K562 (cell line): ENCODE results near the gene TRABD. TPM values are rescaled to one million over a fixed set of nuclear protein-coding genes. Genes with fewer than 3 reads are reported as not detected.

Experiments used
- ATAC-seq: fragments of 200-7000 bp; cut with Tn5 transposase; 3 replicates; pipeline ENCODE4 v1.9.1; 2020; ENCODE audit warnings: moderate library complexity
- BruUV-seq: library from RNA; stranded (reverse); fragments of 400-500 nt; replicated peaks from 2 replicates; lab custom pipeline; 2021; lab: Mats Ljungman, UMichigan
- CTCF ChIA-PET: fragments of 300-600 bp; formaldehyde crosslinking; extraction: SDS; loops from one replicate; lab custom pipeline; 2021; ENCODE audit warnings: low intra/inter-chr PET ratio; lab: Yijun Ruan, JAX
- POLR2A ChIA-PET: fragments of 300-600, 350-650 bp; sonication (Branson Sonifier 250); formaldehyde crosslinking; extraction: SDS; loops from one replicate; lab custom pipeline; 2021; ENCODE audit warnings: antibody characterized with exemption, inconsistent platforms; lab: Yijun Ruan, JAX
- DNase-seq, 4 experiments: peaks; one replicate each; pipeline versions ENCODE4 v3.0.0 to v3.0.0-alpha.2; 2011 to 2018; ENCODE audit warnings: low spot score in 3 of 4, mixed read lengths in 3 of 4; ENCODE audit errors: extremely low read depth in 1 of 4
- FAIRE-seq: peaks from 2 replicates; lab custom pipeline; 2011; peaks lifted over from hg19 to GRCh38; lab: Jason Lieb, UNC
- H2AFZ ChIP-seq: 2 replicates; pipeline ENCODE4 v1.6.0; 2011; ENCODE audit warnings: low read depth, low read length, control low read depth, inconsistent platforms
- H3K27ac ChIP-seq: fragments of 200-600 bp; 3 replicates; pipeline ENCODE4 v1.8.0; 2011; ENCODE audit warnings: low read depth, mild to moderate bottlenecking, control low read depth, inconsistent platforms, low read length, moderate library complexity, mixed read lengths; ENCODE audit errors: extremely low read depth
- H3K27me3 ChIP-seq, 2 experiments: fragments of 300-600 bp in 1 of 2; 2 replicates in 1 of 2; 3 replicates in 1 of 2; pipeline versions ENCODE4 v1.6.0 to v1.8.0; 2011; ENCODE audit warnings: inconsistent platforms in 2 of 2, low read length in 2 of 2, mild to moderate bottlenecking in 1 of 2, mixed read lengths in 1 of 2, moderate library complexity in 1 of 2; ENCODE audit not compliant: control insufficient read depth in 2 of 2, insufficient read depth in 2 of 2
- H3K36me3 ChIP-seq: fragments of 300-600 bp; 3 replicates; pipeline ENCODE4 v1.8.0; 2011; ENCODE audit warnings: mild to moderate bottlenecking, low read length, inconsistent platforms; ENCODE audit not compliant: control insufficient read depth, insufficient read depth
- H3K4me1 ChIP-seq, 2 experiments: fragments of 200-600 bp in 1 of 2; replicated peaks in 1 of 2; 2 replicates in 1 of 2; 3 replicates in 1 of 2; pipeline versions ENCODE4 v1.5.1 to v1.8.0; 2011; ENCODE audit warnings: inconsistent platforms in 2 of 2, low read length in 2 of 2, mild to moderate bottlenecking in 1 of 2, mixed read lengths in 1 of 2, moderate library complexity in 1 of 2; ENCODE audit not compliant: control insufficient read depth in 2 of 2, insufficient read depth in 2 of 2
- H3K4me2 ChIP-seq: 2 replicates; pipeline ENCODE4 v1.6.1; 2011; ENCODE audit warnings: low read length, control low read depth, inconsistent platforms, mixed read lengths; ENCODE audit not compliant: insufficient read depth
- H3K4me3 ChIP-seq: fragments of 200-600 bp; sonication (generic), shearing (Covaris generic); 2 replicates; pipeline ENCODE4 v1.5.1; 2016; ENCODE audit warnings: control low read depth, inconsistent platforms
- H3K79me2 ChIP-seq: fragments of 200-600 bp; 3 replicates; pipeline ENCODE4 v1.8.0; 2011; ENCODE audit warnings: low read length, inconsistent platforms; ENCODE audit not compliant: control insufficient read depth, insufficient read depth
- H3K9ac ChIP-seq, 2 experiments: 2 replicates each; pipeline versions ENCODE4 v1.6.0 to v1.6.1; 2011; ENCODE audit warnings: low read depth in 2 of 2, low read length in 2 of 2, control low read depth in 1 of 2, inconsistent platforms in 1 of 2, mild to moderate bottlenecking in 1 of 2, mixed read lengths in 1 of 2; ENCODE audit not compliant: insufficient read depth in 1 of 2
- H3K9me1 ChIP-seq: one replicate; pipeline ENCODE4 v1.6.0; 2011; ENCODE audit warnings: inconsistent platforms, mild to moderate bottlenecking, low read length, moderate library complexity; ENCODE audit not compliant: control insufficient read depth, insufficient read depth
- H3K9me3 ChIP-seq: replicated peaks from 2 replicates; pipeline ENCODE4 v1.5.1; 2011; ENCODE audit warnings: low read depth, low read length, inconsistent platforms; ENCODE audit not compliant: control insufficient read depth, insufficient read depth
- H4K20me1 ChIP-seq: replicated peaks from 2 replicates; pipeline ENCODE4 v1.6.1; 2011; ENCODE audit warnings: low read length, inconsistent platforms, mixed read lengths; ENCODE audit not compliant: control insufficient read depth, insufficient read depth
- ATF1 ChIP-seq, 2 experiments: fragments of 450-650 bp in 1 of 2; IDR thresholded peaks; 2 replicates each; pipeline ENCODE4 v1.6.1; 2016; ENCODE audit warnings: missing compliant biosample characterization in 1 of 2, missing genetic modification characterization in 1 of 2
- CCNT2 ChIP-seq: IDR thresholded peaks from 2 replicates; pipeline ENCODE4 v1.6.1; 2011; ENCODE audit warnings: borderline replicate concordance, low read depth, mild to moderate bottlenecking, moderate library complexity, mixed read lengths, low read length; ENCODE audit not compliant: insufficient read length; ENCODE audit errors: extremely low read depth
- EP400 ChIP-seq: fragments of 450-650 bp; IDR thresholded peaks from 2 replicates; pipeline ENCODE4 v1.6.1; 2017; ENCODE audit warnings: antibody characterized with exemption, mild to moderate bottlenecking, moderate library complexity
- GABPA ChIP-seq: fragments of 200-800 bp; sonication (Bioruptor generic); conservative IDR thresholded peaks from 2 replicates; pipeline ENCODE4 v1.6.1; 2016; ENCODE audit warnings: low read depth, missing genetic modification characterization, missing compliant biosample characterization
- L3MBTL2 ChIP-seq: fragments of 450-650 bp; IDR thresholded peaks from 2 replicates; pipeline ENCODE4 v1.6.1; 2016; ENCODE audit warnings: mild to moderate bottlenecking, moderate library complexity
- MNT ChIP-seq, 2 experiments: fragments of 450-650 bp; conservative IDR thresholded peaks; 2 replicates each; pipeline ENCODE4 v1.6.1; 2017; ENCODE audit warnings: mild to moderate bottlenecking in 2 of 2, moderate library complexity in 2 of 2
- NCOA4 ChIP-seq: fragments of 450-650 bp; IDR thresholded peaks from 2 replicates; pipeline ENCODE4 v1.6.1; 2018; ENCODE audit warnings: mild to moderate bottlenecking; ENCODE audit not compliant: partially characterized antibody
- POLR2G ChIP-seq: fragments of 200-400 bp; formaldehyde crosslinking; IDR thresholded peaks from 2 replicates; pipeline ENCODE4 v1.6.1; 2017; ENCODE audit warnings: low read depth, mild to moderate bottlenecking, antibody characterized with exemption, low read length, moderate library complexity
- ZNF436 ChIP-seq: fragments of 250-450, 450-650 bp; sonication (Bioruptor Pico); formaldehyde crosslinking; IDR thresholded peaks from 2 replicates; pipeline ENCODE4 v1.7.0; 2020; ENCODE audit warnings: mild to moderate bottlenecking
- WGBS: fragments of 100-300 bp; shearing (Covaris generic); methylation state at CpG from one replicate; pipeline ENCODE4 v1.1.6; 2016; ENCODE audit warnings: low coverage, mixed read lengths; ENCODE audit not compliant: insufficient coverage; ENCODE audit errors: missing lambda C conversion rate; 5-methylcytosine and 5-hydroxymethylcytosine counted together
- in situ Hi-C: fragments of 300-500 bp; cut with MboI; formaldehyde crosslinking; loops from 4 replicates; pipeline ENCODE4 v1.15.0; 2018; ENCODE audit warnings: inconsistent platforms, mixed read lengths
- intact Hi-C: fragments of 100-400 bp; cut with micrococcal nuclease; formaldehyde crosslinking; loops from 2 replicates; pipeline ENCODE4 v1.14.2; 2022
- polyA plus RNA-seq, 8 experiments: library from polyadenylated mRNA; depleted of rRNA in 4 of 8; stranded (reverse) in 5 of 8; unstranded in 3 of 8; fragments of >200 nt; fragmentation: Nextera tagmentation in 2 of 8; fragmentation: Illumina TruSeq in 1 of 8; extraction: Ambion mirVana in 2 of 8; extraction: Trizol in 1 of 8; gene quantifications; 2 replicates each; pipeline versions ENCODE4 v1.2.1 to v1.2.3, GENCODE V29; 2011 to 2014; ENCODE audit warnings: inconsistent platforms in 1 of 8, missing spikeins in 1 of 8
- total RNA-seq, 7 experiments: library from RNA; depleted of rRNA in 6 of 7; stranded (reverse); fragments of >200 nt in 6 of 7; fragmentation: Illumina TruSeq in 2 of 7; extraction: Trizol in 2 of 7; gene quantifications; 2 replicates each; pipeline versions ENCODE4 v1.2.1 to v1.2.3, GENCODE V29; 2011 to 2021; ENCODE audit warnings: low replicate concordance in 1 of 7
- TF ChIP-seq, protein P1 (sequence below): conservative IDR thresholded peaks from 2 replicates; pipeline ENCODE4 v1.6.1; 2011; ENCODE audit warnings: low read depth, mild to moderate bottlenecking, low read length; ENCODE audit not compliant: control insufficient read depth
- TF ChIP-seq, protein P2 (sequence below): fragments of 200-800 bp; sonication (Bioruptor generic); IDR thresholded peaks from 2 replicates; pipeline ENCODE4 v1.6.1; 2017; ENCODE audit warnings: missing genetic modification characterization, missing compliant biosample characterization
- TF ChIP-seq, protein P3 (sequence below): sonication (generic); formaldehyde crosslinking; IDR thresholded peaks from 2 replicates; pipeline ENCODE4 v1.8.1; 2023; ENCODE audit warnings: mild to moderate bottlenecking, missing genetic modification reagents

TRABD gene
- total and polyA plus RNA-seq, 9 of the 15 experiments (the other 6 are each of a cell fraction or from before 2014, with no cell fraction given) = 0.08 to 62.9 (median 14.0) TPM

DNA sequence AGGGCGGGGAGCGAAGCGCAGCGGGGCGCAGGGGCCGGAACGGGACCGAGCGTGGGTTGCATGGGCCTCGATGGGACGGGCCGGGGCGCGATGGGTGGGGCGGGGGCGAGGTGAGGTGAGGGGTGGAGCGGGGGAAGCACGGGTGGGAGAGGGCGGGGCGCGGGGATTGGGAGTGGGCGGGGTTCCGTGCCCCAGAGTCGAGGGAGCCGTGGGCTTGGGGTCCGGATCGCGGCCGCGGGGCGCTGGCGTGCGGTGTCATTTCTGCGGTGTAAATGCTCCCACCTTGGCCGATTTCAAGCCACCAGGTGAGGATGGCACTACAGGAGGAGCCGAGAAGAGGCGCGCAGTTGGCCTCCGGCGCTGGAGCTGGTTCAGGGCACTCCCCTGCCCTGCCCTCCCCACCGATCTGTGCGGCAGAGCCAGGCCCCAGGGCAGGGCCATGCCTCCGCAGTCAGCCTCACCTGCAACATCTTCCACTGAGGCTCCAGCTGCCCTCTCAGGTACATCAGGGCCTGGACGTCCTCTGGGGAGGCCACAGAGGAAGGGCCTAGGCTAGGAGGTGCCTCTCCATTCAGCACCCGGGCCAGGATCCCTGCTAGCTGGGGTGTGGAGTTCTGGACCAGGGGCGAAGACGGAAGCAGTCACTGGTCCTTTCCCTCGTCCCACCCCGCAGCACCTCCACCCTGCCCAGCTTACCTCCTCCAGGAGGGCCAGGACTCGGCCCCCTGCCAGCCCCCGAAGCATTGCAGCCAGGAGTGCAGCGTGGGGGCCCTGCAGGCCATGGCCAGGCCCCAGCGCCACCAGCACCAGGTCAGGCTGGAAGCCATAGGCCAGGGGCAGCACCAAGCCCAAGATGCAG, 59.7 kb downstream of the TRABD start:
- 14% methylated on average over 16 of the region's 53 CpGs for WGBS
- TF ChIP-seq ATF1 (CRISPR knock-in tag; IDR thresholded peaks at IDR 0.05) (no peak), ATF1 (tag; IDR thresholded peaks at IDR 0.05) (peak; percentile 93; the same call in 1 of the 2 replicates), POLR2G (0 out of 2 replicates have a peak, but pooled peaks have one; percentile 20), MNT (conservative IDR thresholded peaks at IDR 0.05) (peak; percentile 3 to 47; a peak in 1 of 4 replicates), CCNT2 (peak; percentile 9), GABPA (tag) (peak; percentile 6), L3MBTL2 (peak; percentile 4), NCOA4 (no peak), EP400 (peak; percentile 19; the same call in 1 of the 2 replicates), ZNF436 (CRISPR knock-in tag) (no peak)
- TF ChIP-seq, protein P1, sequence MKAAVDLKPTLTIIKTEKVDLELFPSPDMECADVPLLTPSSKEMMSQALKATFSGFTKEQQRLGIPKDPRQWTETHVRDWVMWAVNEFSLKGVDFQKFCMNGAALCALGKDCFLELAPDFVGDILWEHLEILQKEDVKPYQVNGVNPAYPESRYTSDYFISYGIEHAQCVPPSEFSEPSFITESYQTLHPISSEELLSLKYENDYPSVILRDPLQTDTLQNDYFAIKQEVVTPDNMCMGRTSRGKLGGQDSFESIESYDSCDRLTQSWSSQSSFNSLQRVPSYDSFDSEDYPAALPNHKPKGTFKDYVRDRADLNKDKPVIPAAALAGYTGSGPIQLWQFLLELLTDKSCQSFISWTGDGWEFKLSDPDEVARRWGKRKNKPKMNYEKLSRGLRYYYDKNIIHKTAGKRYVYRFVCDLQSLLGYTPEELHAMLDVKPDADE = 0 out of 2 replicates have a peak, but pooled peaks have one; percentile 3
- TF ChIP-seq, protein P2, sequence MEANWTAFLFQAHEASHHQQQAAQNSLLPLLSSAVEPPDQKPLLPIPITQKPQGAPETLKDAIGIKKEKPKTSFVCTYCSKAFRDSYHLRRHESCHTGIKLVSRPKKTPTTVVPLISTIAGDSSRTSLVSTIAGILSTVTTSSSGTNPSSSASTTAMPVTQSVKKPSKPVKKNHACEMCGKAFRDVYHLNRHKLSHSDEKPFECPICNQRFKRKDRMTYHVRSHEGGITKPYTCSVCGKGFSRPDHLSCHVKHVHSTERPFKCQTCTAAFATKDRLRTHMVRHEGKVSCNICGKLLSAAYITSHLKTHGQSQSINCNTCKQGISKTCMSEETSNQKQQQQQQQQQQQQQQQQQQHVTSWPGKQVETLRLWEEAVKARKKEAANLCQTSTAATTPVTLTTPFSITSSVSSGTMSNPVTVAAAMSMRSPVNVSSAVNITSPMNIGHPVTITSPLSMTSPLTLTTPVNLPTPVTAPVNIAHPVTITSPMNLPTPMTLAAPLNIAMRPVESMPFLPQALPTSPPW (CRISPR knock-in tag) = peak; percentile 38; the same call in 1 of the 2 replicates
- TF ChIP-seq, protein P3, sequence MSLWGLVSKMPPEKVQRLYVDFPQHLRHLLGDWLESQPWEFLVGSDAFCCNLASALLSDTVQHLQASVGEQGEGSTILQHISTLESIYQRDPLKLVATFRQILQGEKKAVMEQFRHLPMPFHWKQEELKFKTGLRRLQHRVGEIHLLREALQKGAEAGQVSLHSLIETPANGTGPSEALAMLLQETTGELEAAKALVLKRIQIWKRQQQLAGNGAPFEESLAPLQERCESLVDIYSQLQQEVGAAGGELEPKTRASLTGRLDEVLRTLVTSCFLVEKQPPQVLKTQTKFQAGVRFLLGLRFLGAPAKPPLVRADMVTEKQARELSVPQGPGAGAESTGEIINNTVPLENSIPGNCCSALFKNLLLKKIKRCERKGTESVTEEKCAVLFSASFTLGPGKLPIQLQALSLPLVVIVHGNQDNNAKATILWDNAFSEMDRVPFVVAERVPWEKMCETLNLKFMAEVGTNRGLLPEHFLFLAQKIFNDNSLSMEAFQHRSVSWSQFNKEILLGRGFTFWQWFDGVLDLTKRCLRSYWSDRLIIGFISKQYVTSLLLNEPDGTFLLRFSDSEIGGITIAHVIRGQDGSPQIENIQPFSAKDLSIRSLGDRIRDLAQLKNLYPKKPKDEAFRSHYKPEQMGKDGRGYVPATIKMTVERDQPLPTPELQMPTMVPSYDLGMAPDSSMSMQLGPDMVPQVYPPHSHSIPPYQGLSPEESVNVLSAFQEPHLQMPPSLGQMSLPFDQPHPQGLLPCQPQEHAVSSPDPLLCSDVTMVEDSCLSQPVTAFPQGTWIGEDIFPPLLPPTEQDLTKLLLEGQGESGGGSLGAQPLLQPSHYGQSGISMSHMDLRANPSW (CRISPR knock-in tag) = no peak

More for the DNA sequence above, 59.7 kb downstream of the TRABD start:
- Histone ChIP-seq H3K4me3 (peak overlapping the region; percentile 76), H3K4me2 (peak overlapping the region; percentile 79), H3K27me3 (no peaks in the 10 kb centered on the region), H3K9me3 (no peaks in the 10 kb centered on the region), H4K20me1 (peaks cover 11% of the 10 kb centered on the region), H3K79me2 (peaks cover 68% of the 10 kb centered on the region), H3K27ac (peak overlapping the region; percentile 81), H3K9ac (peak overlapping the region; percentile 80 to 93), H3K36me3 (peaks cover 37% of the 10 kb centered on the region; the same call in 2 of the 3 replicates), H2AFZ (peak overlapping the region; percentile 77), H3K4me1 (peaks cover 9 to 65% of the 10 kb centered on the region in 2 experiments), H3K9me1 (no peaks in the 10 kb centered on the region)
- FAIRE-seq (no peak), DNase-seq (peak in 2 of 4 experiments; percentile 59 to 64), ATAC-seq (peak; percentile 23)
- in situ Hi-C loops (no loop called here), intact Hi-C loops (no loop called here)
- CTCF ChIA-PET = no interaction called here
- POLR2A ChIA-PET = interaction anchor here (0.8 kb wide), 1 partner anchor 11 kb away, joined by 3 read pairs; no protein-coding TSS in a partner anchor
- BruUV-seq = TSS peak; percentile 80
